ENCODE results near the gene KRT75. TPM values are rescaled to one million over a fixed set of nuclear protein-coding genes. Genes with fewer than 3 reads are reported as not detected.

Gene KRT75
- total RNA-seq, 1 experiment from 2014 or later, result not detected

DNA sequence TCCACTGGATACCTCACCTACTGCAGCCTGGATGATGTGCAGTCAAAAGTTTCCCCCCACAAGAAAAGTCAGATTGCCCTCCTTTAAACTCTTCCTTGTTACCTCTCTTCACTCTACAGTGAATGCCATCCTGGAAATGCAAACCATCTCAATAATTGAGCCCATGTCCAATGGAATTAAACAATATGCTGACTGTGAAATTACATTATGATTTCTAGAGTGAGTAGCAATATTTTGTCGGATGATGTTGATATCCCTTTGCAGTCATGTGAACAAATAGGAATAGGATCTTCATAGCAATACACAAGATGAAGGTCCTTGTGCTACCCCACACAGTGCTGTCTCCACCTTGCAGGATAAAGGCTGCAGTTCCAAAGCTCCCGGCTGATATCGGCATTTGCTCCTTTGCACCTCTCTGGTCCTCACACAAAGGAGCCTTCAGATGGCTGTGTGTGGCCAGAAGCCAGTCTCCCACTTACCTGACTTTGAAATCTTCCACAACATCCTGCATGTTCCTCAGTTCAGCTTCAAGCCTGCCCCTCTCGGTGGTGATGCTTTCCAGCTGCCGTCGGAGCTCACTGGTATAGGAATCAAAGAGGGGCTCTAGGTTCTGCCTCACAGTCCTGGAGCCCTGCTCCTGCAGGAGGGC lies 1.5 kb downstream of the KRT75 start:
- intact Hi-C loops (cut with micrococcal nuclease), result no loop called here
- POLR2A ChIA-PET, result no interaction called here
- CTCF ChIA-PET, result no interaction called here

DNA sequence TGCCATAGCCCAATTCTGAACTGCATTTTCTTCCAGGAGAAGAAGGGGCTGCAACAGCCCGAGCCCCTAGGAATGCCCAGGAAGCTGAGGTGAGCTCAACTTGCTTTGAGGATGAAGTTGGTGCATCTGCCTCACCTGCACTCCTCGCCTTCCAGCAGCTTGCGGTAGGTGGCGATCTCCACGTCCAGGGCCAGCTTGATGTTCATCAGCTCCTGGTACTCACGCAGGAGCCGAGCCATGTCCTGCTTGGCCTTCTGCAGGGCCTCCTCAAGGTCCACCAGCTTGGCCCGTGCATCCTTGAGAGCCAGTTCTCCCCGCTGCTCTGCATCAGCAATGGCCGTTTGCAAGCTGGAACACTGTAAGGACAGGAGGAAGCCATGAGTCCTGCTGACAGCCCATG lies 6.0 kb downstream of the KRT75 start:
- no peak overlapping the region for H2AFZ ChIP-seq (ENCODE audit: low read depth, low read length, poor library complexity, severe bottlenecking)
- H4K20me1 ChIP-seq (ENCODE audit: insufficient read depth), result no peaks in the 10 kb centered on the region
- H3K4me2 ChIP-seq (ENCODE audit: low read length), result no peak overlapping the region
- BruUV-seq (replicated peaks), result no TSS peak
- DNase-seq (ENCODE audit: low read depth, low spot score) (no peak), ATAC-seq (no peak)
- RAD21 ChIA-PET (ENCODE audit: low non-redundant PET in 1 of 2, low total read pairs in 2 of 2, uncharacterized antibody in 2 of 2, unreplicated experiment in 2 of 2), result no interaction called here
- POLR2A ChIA-PET, result no interaction called here
- H3K9me3 ChIP-seq (ENCODE audit: control insufficient read depth in 1 of 2, insufficient read depth in 1 of 2, low read depth in 1 of 2, low read length in 2 of 2), result no peaks in the 10 kb centered on the region
- no peaks in the 10 kb centered on the region for H3K9me2 ChIP-seq (ENCODE audit: insufficient read depth)
- no peak overlapping the region for H3K9ac ChIP-seq (ENCODE audit: low read length)
- TF ChIP-seq POLR2AphosphoS5 (IDR thresholded peaks at IDR 0.05; ENCODE audit: low read depth, low read length), result no peak
- TF ChIP-seq POLR2A (IDR thresholded peaks at IDR 0.05; ENCODE audit: borderline replicate concordance, extremely low read depth, insufficient read depth, insufficient read length), result no peak
- TF ChIP-seq, protein P1, sequence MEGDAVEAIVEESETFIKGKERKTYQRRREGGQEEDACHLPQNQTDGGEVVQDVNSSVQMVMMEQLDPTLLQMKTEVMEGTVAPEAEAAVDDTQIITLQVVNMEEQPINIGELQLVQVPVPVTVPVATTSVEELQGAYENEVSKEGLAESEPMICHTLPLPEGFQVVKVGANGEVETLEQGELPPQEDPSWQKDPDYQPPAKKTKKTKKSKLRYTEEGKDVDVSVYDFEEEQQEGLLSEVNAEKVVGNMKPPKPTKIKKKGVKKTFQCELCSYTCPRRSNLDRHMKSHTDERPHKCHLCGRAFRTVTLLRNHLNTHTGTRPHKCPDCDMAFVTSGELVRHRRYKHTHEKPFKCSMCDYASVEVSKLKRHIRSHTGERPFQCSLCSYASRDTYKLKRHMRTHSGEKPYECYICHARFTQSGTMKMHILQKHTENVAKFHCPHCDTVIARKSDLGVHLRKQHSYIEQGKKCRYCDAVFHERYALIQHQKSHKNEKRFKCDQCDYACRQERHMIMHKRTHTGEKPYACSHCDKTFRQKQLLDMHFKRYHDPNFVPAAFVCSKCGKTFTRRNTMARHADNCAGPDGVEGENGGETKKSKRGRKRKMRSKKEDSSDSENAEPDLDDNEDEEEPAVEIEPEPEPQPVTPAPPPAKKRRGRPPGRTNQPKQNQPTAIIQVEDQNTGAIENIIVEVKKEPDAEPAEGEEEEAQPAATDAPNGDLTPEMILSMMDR (IDR thresholded peaks at IDR 0.05 in 2 of 3, conservative IDR thresholded peaks at IDR 0.05 in 1 of 3; ENCODE audit: borderline replicate concordance in 1 of 3, insufficient read depth in 1 of 3, low read depth in 2 of 3, low read length in 2 of 3), result peak in 1 of 3 experiments; percentile 8; a peak in 1 of 6 replicates
- TF ChIP-seq CBX3 (IDR thresholded peaks at IDR 0.05; ENCODE audit: low read depth), result no peak
- no peak for TF ChIP-seq SP1 (IDR thresholded peaks at IDR 0.05; ENCODE audit: low read depth)
- no peak for TF ChIP-seq ELF1 (IDR thresholded peaks at IDR 0.05; ENCODE audit: borderline replicate concordance, low read depth)
- intact Hi-C loops (cut with micrococcal nuclease), result no loop called here
- no peaks in the 10 kb centered on the region for H3K79me2 ChIP-seq (ENCODE audit: insufficient read depth, low read length)
- no peaks in the 10 kb centered on the region; the same call in 1 of the 2 replicates for H3K27me3 ChIP-seq (ENCODE audit: insufficient read depth, low read length)
- H3K4me1 ChIP-seq (ENCODE audit: control insufficient read depth in 1 of 2, insufficient read depth in 2 of 2, low read length in 2 of 2), result peaks cover 0 to 23% of the 10 kb centered on the region in 2 experiments; a peak in 2 of 4 replicates
- H3K4me3 ChIP-seq (replicated peaks in 1 of 2; ENCODE audit: low read depth in 1 of 2, low read length in 2 of 2), result no peak overlapping the region
- H3K27ac ChIP-seq (ENCODE audit: low read depth, low read length), result no peak overlapping the region
- CTCF ChIA-PET, result no interaction called here
- no peaks in the 10 kb centered on the region for H3K36me3 ChIP-seq (ENCODE audit: control insufficient read depth in 1 of 2, insufficient read depth in 2 of 2, low read length in 2 of 2)

More for the DNA sequence above, 1.5 kb downstream of the KRT75 start:
- no peak overlapping the region for H2AFZ ChIP-seq (ENCODE audit: low read depth, low read length, poor library complexity, severe bottlenecking)
- RAD21 ChIA-PET (ENCODE audit: low non-redundant PET in 1 of 2, low total read pairs in 2 of 2, uncharacterized antibody in 2 of 2, unreplicated experiment in 2 of 2), result no interaction called here
- no peak overlapping the region for H3K9ac ChIP-seq (ENCODE audit: low read length)
- no peak overlapping the region for H3K4me2 ChIP-seq (ENCODE audit: low read length)
- no peak for TF ChIP-seq JUND (IDR thresholded peaks at IDR 0.05)
- no peak for TF ChIP-seq EZH2 (IDR thresholded peaks at IDR 0.05)
- TF ChIP-seq YY1 (IDR thresholded peaks at IDR 0.05; ENCODE audit: extremely low read depth, insufficient replicate concordance, low read depth, low read length), result no peak
- TF ChIP-seq FOSL1 (IDR thresholded peaks at IDR 0.05; ENCODE audit: low read depth), result no peak
- TF ChIP-seq SRF (IDR thresholded peaks at IDR 0.05; ENCODE audit: low read depth), result no peak
- TF ChIP-seq EZH2phosphoT487 (IDR thresholded peaks at IDR 0.05; ENCODE audit: borderline replicate concordance), result no peak
- TF ChIP-seq ZFX (IDR thresholded peaks at IDR 0.05), result no peak
- no peak for DNase-seq (ENCODE audit: low read depth, low spot score)
- H3K4me3 ChIP-seq (replicated peaks in 1 of 2; ENCODE audit: low read depth in 1 of 2, low read length in 2 of 2), result no peak overlapping the region
- no peak for ATAC-seq
- H3K36me3 ChIP-seq (ENCODE audit: control insufficient read depth in 1 of 2, insufficient read depth in 2 of 2, low read length in 2 of 2), result no peaks in the 10 kb centered on the region
- no peaks in the 10 kb centered on the region for H4K20me1 ChIP-seq (ENCODE audit: insufficient read depth)
- H3K9me2 ChIP-seq (ENCODE audit: insufficient read depth), result no peaks in the 10 kb centered on the region
- H3K4me1 ChIP-seq (ENCODE audit: control insufficient read depth in 1 of 2, insufficient read depth in 2 of 2, low read length in 2 of 2), result peaks cover 0 to 28% of the 10 kb centered on the region in 2 experiments; a peak in 2 of 4 replicates
- no peaks in the 10 kb centered on the region for H3K79me2 ChIP-seq (ENCODE audit: insufficient read depth, low read length)
- H3K9me3 ChIP-seq (ENCODE audit: control insufficient read depth in 1 of 2, insufficient read depth in 1 of 2, low read depth in 1 of 2, low read length in 2 of 2), result no peaks in the 10 kb centered on the region
- H3K27ac ChIP-seq (ENCODE audit: low read depth, low read length), result no peak overlapping the region
- no peaks in the 10 kb centered on the region; the same call in 1 of the 2 replicates for H3K27me3 ChIP-seq (ENCODE audit: insufficient read depth, low read length)
- no TSS peak for BruUV-seq (replicated peaks)
